ENCODE results near the gene KRTAP12-2.
"Not testable (repeated sequence)": the region's sequence is repeated elsewhere in the genome, so short reads cannot be mapped to it uniquely, and the experiment has no call there.

The KRTAP12-2 gene

DNA sequence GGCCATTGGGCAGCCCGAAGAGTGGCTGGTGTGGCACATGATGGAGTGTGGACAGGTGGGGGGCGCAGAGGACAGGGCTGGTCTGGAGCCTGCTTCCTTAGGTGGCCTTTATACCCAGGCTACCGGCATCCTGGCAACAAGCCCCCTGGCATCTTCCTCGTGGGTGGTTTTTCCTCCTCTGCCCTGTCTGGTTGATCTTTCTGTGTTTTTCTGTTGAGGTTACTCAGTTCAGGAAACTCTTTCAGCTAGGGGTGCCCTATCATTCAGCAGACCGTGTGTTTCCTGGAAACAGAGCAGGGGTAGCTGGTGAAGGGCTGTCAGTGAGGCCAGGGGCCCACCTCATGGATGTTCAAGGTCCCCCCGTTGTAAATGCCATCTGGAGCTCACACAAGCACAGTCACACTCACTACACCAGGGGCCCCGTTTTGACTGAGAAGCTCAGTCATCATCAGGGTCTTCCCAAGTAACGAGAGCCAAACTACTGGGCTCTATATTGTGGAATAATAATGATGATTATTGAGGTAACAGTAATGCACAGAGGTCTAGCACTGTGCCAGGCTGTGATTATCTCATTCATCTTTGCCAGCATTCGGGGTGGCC is 12.1 kb downstream of the KRTAP12-2 start, which contains the start of gene KRTAP12-4:
Gene KRTAP12-4 (minus strand): TSS at position 84 of the 600 bp plus-strand sequence. CDS start 45 bp downstream, at position 39.
- no peak within 1 kb of the TSS for H3K4me3 ChIP-seq (ENCODE audit: low read depth, low read length)
- no peak for DNase-seq (ENCODE audit: low read depth)

DNA sequence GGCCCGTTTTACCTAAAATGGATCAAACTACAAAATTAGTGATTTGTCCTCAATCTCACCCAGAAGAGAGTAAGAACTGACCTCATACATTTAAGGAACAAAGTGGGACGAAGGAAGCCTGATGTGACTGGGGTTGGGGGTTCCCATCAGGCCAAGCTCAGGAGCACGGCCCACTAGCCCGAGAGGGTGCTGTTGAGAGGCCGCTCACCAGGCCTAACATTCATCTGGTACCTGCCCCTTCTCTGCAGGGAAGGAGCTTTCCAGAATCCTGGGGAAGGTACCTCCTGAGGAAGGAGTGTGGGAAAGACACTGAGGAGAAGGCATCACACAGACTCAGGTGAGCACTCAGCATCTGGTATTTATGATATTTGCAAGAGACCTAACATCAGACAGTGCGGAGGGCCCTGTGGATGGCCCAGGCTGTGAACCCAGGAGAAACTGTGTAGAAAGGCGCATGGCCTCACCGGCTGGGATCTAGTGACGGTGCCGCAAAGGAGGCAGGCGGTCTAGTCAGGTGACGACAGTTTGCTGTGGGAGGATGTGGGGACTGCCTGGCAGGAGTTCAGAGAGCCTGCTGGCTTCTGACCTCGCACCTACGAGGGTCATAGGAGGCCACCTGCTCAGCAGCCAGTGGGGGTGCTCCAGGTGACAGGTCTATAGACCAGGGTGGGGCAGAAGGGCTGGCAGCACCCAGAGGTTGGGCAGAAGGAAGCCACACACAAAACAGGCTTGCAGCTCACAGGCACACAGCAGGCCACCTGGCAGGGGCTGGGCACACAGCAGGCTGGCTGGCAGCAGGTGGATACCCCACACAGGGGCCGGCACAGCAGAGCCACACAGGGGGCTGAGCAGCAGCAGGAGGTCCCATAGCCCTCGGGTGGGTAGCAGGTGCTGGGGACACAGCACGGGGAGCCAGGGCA is 12.8 kb downstream of the KRTAP12-2 start:
- no peak overlapping the region for H3K4me3 ChIP-seq (ENCODE audit: low read depth, low read length)
- no peak for DNase-seq (ENCODE audit: low read depth)

DNA sequence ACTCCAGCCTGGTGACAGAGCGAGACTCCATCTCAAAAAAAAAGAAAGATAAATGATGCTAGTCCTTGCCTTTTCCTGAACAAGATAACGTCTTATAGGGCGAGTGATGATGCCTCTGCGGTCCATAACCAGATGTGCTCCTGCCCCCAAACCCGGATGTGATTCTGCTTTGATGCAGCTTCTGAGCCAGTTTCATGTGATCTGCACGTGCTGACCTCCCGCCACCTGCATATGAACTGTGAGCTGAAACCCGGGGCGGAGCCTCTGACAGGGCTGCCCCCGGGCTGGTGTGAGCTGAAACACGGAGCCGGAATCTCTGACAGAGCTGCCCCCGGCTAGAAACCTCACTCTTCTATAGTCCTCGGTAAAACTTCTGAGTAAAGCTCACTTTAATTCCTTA is 13.6 kb downstream of the KRTAP12-2 start:
- no peak for DNase-seq (ENCODE audit: low read depth)
- H3K4me3 ChIP-seq (ENCODE audit: low read depth, low read length), result no peak overlapping the region

DNA sequence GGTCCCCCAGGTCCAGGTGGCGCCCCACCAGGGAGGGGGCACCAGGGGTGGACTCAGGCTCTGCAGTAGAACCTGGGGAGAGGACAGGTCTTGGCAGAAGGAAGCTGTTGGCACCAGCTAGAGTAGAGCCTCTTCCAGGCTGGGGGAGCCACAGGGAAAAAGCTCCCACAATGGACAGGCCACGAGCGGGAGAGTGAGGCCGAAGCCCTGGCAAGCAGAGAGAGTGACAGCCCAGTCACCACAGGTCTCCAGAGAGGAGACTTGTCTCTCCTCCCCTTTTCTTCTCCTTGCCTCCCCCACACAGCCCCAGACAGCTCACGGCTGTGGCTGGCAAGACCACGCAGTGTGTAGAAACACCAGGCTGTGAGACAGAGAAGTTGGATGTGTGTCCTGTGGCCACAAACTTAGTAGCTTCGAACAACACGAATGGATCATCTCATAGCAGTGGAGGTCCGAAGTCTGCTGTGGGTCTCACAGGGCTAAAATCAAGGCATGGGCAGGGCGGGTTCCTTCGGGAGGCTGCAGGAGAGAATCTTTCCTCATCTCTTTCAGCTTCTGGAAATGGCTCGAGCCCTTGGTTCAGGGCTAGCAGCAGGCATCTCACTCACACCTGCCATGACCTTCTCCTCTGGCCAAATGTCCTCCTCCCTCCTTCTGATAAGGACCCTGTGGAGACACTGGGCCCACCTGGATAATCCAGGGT is 15.6 kb downstream of the KRTAP12-2 start:
- no peak overlapping the region for H3K4me3 ChIP-seq (ENCODE audit: low read depth, low read length)
- no peak for DNase-seq (ENCODE audit: low read depth)

DNA sequence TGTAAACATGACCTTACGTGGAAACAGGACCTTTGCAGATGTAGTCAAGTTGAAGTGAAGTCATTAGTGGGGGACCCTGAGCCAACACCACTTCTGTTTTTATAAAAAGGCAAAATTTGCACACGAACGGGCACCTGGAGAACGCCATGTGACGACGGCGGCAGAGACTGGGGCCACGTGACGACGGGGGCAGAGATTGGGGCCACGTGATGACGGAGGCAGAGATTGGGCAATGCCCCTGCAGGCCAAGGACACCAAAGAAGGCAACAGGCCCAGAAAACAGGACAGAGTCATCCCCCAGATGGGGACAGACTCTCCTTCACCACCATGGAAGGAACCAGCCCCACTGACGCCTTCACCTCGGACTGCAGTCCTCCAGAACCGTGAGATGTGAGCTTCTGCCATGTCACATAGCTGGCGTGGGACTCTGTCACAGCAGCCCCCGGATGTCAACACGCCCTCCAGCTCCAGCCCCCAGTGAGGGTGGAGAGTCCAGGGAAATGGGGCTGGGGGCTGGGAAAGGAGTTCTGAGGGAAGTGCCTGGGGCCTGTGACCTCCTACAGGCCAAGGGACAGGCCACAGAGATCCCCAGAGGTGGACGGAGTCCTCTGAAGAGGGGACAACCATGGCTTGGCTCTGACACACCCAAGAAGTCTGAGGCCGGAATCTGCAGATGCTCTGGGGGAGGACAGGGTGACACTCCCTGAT is 16.3 kb downstream of the KRTAP12-2 start:
- H3K4me3 ChIP-seq (ENCODE audit: low read depth, low read length), result no peak overlapping the region
- no peak for DNase-seq (ENCODE audit: low read depth)

DNA sequence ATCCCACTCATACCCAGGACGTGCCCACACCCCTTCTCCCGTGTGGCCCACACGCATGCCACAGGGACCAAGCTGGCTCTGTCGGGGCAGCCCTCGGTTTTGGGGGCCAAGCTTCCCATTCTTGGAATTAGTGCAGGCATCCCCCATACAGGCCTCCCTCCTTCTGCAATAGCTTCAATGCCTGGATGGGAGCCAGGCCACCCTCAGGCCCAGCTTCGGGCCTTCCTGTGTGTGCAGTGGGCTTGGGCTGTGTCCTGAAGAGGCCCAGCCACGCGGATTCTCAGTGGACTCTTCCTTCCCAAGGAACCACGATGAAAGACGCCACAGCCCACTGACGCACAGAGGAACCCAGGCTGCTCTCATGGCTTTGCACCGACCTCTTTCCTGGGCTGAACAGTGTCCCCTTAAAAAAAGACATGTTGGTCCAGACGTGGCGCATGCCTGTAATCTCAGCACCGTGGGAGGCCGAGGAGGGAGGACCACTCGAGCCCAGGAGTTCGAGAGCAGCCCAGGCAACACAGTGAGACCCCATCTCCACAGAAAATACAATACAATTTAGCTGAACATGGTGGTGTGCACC is 17.1 kb downstream of the KRTAP12-2 start:
- no peak for DNase-seq (ENCODE audit: low read depth)
- H3K4me3 ChIP-seq (ENCODE audit: low read depth, low read length), result no peak overlapping the region

DNA sequence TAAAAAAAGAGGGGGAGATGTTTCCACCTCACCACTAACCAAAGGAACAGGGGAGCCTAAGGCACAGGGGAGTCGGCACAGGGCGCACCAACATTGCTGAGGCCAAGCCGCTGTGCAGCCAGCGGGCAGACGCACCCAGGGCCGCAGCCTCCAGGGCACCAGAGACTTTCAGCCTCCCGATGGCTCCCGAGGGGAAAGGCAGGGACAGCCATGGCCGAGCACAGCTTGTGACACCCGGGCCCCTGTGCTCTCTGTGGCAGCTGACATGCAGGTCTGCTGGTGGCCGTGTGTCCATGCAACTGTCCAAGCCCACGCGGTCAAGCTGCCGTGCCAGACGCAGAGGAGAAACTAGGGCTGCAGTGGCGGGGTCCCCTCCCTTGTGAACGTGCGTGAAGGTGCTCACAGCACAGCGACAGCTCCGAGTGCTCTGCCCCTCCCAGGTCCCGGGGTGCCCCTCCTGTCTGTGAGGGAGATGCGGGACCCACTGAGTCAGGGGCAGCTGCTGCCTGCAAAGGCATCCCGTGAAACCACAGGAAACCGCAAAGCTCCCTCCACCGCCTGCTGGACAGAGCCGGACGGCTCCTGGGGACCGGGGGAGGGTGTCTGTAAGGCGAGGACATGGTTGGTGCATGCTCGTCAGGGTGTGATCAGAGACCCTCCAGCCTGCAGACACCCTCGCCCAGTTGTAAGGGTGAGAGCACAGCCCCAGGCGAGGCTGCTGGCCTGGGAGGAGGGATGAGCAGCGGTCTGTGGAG is 18.0 kb downstream of the KRTAP12-2 start:
- H3K4me3 ChIP-seq (ENCODE audit: low read depth, low read length), result no peak overlapping the region
- no peak for DNase-seq (ENCODE audit: low read depth)

DNA sequence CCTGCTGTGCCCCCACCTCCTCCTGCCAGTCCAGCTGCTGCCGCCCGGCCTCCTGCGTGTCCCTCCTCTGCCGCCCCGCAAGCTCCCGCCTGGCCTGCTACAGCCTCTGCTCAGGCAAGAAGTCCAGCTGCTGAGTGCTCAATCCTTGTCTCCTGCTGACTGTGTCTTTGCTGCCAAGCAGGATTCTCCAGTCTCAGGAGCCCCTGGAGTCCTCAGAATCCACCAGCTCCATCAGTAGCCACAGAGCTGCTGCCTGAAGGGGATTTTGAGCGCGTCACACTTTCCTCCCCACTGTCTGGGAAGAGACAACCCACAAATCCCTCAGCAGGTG is 19.5 kb downstream of the KRTAP12-2 start:
- no peak for DNase-seq (ENCODE audit: low read depth)
- no peak overlapping the region for H3K4me3 ChIP-seq (ENCODE audit: low read depth, low read length)

DNA sequence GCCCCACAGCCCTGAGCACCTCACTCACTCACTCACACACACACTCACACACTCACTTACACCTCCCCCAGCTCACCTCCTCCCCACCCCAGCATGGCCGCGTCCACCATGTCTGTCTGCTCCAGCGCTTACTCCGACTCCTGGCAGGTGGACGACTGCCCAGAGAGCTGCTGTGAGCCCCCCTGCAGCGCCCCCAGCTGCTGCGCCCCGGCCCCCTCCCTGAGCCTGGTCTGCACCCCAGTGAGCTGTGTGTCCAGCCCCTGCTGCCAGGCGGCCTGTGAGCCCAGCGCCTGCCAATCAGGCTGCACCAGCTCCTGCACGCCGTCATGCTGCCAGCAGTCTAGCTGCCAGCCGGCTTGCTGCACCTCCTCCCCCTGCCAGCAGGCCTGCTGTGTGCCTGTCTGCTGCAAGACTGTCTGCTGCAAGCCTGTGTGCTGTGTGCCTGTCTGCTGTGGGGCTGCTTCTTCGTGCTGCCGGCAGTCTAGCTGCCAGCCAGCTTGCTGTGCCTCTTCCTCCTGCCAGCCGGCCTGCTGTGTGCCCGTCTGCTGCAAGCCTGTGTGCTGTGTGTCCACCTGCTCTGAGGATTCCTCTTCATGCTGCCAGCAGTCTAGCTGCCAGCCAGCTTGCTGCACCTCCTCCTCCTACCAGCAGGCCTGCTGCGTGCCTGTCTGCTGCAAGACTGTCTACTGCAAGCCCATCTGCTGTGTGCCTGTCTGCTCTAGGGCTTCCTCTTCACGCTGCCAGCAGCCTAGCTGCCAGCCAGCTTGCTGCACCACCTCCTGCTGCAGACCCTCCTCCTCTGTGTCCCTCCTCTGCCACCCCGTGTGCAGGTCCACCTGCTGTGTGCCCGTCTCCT is 20.1 kb downstream of the KRTAP12-2 start, which contains the start of gene KRTAP10-11:
Gene KRTAP10-11 (plus strand): TSS at position 49 of the 856 bp plus-strand sequence. CDS start 45 bp downstream, at position 94.
- DNase-seq (ENCODE audit: low read depth); H3K4me3 ChIP-seq (ENCODE audit: low read depth, low read length): not testable (repeated sequence)

DNA sequence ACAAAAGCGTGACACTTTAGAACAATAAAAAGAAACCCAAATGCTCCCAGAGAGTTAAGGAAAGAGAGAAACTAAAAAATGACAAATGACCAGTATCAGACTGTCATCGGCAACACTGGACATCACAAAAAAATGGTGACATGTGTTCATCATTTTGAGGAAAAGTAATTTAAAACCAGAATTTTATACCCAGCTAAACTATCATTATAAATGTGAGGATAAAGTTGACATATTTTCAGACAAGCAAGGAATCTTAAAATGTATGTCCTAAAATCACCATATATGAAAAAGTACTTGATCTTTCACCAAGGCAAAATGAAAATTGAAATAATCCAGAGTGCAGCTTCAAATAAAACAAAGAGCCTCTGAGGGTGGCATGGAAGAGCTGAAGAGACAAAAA is 21.8 kb downstream of the KRTAP12-2 start:
- no peak for DNase-seq (ENCODE audit: low read depth)
- no peak overlapping the region for H3K4me3 ChIP-seq (ENCODE audit: low read depth, low read length)

DNA sequence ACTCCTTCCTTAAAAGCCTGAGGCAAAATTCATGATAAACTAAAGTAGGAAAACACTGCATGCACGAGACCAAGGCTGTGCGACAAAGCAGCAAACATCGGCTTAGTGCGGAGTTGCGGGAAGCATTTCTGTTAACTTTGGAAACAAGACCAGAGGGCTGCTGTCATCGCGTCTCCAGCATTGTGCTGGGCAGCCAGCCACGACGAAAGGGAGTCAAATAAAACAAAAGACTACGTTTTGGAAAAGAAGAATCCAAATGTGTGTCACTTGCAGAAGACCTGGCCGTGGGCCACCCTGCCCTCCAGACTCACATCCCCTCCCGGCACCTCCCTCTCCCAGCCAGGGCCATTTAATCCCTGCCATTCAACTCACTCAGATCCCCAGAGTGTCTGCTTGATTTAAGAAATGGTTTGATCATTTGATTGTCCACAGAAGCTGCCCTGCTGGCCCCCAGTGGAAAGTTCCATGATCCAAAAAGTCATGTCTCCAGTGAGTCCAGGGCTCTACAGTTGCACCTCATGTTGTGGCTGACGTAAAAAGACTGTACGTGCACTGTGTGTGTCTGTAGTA is 22.9 kb downstream of the KRTAP12-2 start:
- no peak overlapping the region for H3K4me3 ChIP-seq (ENCODE audit: low read depth, low read length)
- no peak for DNase-seq (ENCODE audit: low read depth)

DNA sequence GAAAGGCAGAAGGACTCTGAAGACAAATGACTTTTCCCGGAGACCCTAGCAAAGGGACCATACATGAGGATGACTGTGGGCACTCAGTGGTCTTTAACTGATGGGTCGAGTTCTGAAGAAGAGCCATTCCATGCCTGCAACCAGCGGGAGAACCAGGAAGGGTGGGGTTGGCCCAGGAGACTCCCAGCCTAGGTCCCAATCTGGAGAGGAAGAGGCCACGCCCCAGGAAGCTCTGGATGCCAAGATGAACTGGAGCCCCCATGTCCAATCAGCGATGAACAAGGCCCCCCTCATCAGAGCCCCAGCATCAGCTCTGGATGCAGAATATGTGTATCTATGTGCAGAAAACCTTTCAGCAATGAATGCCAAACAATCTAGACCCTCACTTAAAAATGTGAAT is 26.0 kb downstream of the KRTAP12-2 start:
- DNase-seq (ENCODE audit: low read depth), result no peak
- H3K4me3 ChIP-seq (ENCODE audit: low read depth, low read length), result no peak overlapping the region

DNA sequence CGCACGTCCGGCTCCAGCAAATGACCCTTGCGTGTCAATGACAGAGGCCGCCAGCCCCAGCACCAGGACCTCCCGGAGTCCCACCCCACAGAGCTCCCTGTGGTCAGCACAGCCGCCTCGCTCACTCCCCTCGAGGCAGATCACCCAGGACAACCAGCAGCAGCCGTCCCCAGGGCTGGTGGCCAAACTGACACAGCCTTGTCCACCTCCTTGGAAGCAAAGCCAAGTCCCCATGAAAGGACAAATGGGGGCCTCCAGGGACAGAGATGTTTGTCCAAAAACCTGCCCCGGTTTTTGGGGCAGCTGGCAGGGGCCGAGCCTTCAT is 27.4 kb downstream of the KRTAP12-2 start:
- no peak overlapping the region for H3K4me3 ChIP-seq (ENCODE audit: low read depth, low read length)
- no peak for DNase-seq (ENCODE audit: low read depth)

DNA sequence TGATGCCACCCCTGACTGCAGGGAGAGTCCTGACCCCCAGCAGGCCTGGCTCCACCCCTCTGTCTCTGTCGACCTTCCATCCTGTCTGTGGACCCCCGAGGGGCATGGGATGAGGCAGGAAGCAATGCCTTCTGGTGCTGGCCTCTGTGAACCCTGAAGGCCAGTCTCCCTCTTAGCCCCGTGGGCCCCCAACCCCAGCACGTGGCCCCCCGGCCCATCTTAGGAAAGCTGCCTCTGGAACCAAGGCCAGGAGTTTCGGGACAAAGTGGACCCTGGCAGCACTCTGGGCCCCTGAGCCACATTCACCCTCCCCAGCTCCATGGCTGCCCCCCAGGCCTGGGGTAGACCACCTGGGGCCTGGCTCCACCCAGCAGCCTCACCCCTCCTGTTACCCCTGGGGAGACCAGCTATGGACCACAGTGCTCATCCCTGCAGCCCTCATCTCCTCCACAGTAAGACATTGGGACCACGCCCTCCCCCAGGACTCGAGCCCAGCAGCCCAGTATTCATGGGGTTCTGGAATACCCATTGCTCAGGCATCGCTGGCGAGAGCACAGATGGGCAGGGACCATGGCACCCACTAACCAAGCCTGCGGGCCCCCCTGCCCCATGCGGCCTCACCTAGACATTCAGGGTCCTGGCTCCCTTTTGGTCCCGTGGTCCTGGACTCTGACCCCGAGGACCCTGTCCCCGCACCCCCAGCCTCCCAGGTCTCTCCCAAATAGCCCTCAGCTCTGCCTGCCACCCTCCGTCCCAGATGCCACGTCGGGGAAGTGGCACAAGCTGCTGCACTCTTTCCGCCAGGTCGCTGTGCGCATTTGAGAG is 28.0 kb downstream of the KRTAP12-2 start:
- not testable (repeated sequence) for DNase-seq (ENCODE audit: low read depth); H3K4me3 ChIP-seq (ENCODE audit: low read depth, low read length)

DNA sequence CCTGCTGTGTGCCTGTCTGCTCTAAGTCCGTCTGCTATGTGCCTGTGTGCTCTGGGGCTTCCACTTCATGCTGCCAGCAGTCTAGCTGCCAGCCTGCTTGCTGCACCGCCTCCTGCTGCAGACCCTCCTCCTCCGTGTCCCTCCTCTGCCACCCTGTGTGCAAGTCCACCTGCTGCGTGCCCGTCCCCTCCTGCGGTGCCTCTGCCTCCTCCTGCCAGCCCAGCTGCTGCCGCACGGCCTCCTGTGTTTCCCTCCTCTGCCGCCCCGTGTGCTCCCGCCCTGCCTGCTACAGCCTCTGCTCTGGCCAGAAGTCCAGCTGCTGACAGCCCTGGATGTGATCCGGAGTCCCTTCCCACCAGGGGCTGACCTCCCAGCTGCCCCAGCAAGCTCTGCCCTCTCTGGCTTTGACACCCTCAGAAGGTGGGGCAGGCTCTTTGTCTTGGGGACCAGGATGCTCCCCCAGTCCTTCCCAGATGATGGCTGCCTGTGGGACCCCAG is 28.8 kb downstream of the KRTAP12-2 start:
- not testable (repeated sequence) for DNase-seq (ENCODE audit: low read depth); H3K4me3 ChIP-seq (ENCODE audit: low read depth, low read length)

DNA sequence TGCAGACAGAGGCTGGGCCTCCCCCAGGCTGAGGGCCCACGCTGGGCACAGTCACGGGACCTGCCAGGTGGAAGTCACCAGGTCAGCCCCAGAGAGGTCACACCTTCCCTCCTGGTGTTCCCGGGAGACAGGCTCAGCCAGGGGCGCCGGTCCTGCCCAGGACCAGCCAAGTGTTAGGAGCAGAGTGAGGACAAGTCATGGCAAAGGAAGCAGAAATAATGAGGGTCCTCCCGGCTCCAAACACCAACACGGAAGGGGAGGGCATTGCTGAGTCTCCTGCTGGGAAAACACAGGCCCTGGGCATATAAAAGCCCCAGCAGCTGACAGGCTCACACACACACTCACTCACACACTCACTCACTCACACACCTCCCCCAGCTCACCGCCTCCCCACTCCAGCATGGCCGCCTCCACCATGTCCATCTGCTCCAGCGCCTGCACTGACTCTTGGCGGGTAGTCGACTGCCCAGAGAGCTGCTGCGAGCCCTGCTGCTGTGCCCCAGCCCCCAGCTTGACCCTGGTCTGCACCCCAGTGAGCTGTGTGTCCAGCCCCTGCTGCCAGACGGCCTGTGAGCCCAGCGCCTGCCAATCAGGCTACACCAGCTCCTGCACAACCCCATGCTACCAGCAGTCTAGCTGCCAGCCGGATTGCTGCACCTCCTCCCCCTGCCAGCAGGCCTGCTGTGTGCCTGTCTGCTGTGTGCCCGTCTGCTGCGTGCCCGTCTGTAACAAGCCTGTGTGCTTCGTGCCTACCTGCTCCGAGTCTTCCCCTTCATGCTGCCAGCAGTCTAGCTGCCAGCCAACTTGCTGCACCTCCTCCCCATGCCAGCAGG is 29.5 kb downstream of the KRTAP12-2 start, which contains the start of gene KRTAP10-10:
Gene KRTAP10-10 (plus strand): TSS at position 339 of the 833 bp plus-strand sequence. CDS start 62 bp downstream, at position 401.
- H3K4me3 ChIP-seq (ENCODE audit: low read depth, low read length), result no peak within 1 kb of the TSS
- no peak for DNase-seq (ENCODE audit: low read depth)
